Duodenal mucosa (tissue), 2 donors: ENCODE results near the gene PRSS27.

Experiments
- H3K27ac ChIP-seq: one replicate; pipeline ENCODE4 v1.7.0; 2013; ENCODE audit warnings: low read depth, low read length
- H3K27me3 ChIP-seq, 2 donors: one replicate each; pipeline ENCODE4 v1.7.0; 2013; ENCODE audit warnings: low read length in 2 of 2, control low read depth in 1 of 2; ENCODE audit not compliant: insufficient read depth in 2 of 2, control insufficient read depth in 1 of 2
- H3K36me3 ChIP-seq, 2 donors: one replicate each; pipeline ENCODE4 v1.7.0; 2013; ENCODE audit warnings: low read length in 2 of 2, control low read depth in 1 of 2; ENCODE audit not compliant: insufficient read depth in 2 of 2, control insufficient read depth in 1 of 2
- H3K4me1 ChIP-seq, 2 donors: one replicate each; pipeline ENCODE4 v1.7.0; 2013; ENCODE audit warnings: low read length in 2 of 2, control low read depth in 1 of 2; ENCODE audit not compliant: insufficient read depth in 2 of 2, control insufficient read depth in 1 of 2
- H3K4me3 ChIP-seq, 2 donors: one replicate each; pipeline ENCODE4 v1.7.0; 2013; ENCODE audit warnings: low read length in 2 of 2, low read depth in 1 of 2
- H3K9ac ChIP-seq, 2 donors: one replicate each; pipeline ENCODE4 v1.7.0; 2013; ENCODE audit warnings: low read length in 2 of 2, low read depth in 1 of 2
- H3K9me3 ChIP-seq, 2 donors: one replicate each; pipeline ENCODE4 v1.7.0; 2013; ENCODE audit warnings: low read length in 2 of 2, control low read depth in 1 of 2; ENCODE audit not compliant: control insufficient read depth in 1 of 2

Gene PRSS27

DNA sequence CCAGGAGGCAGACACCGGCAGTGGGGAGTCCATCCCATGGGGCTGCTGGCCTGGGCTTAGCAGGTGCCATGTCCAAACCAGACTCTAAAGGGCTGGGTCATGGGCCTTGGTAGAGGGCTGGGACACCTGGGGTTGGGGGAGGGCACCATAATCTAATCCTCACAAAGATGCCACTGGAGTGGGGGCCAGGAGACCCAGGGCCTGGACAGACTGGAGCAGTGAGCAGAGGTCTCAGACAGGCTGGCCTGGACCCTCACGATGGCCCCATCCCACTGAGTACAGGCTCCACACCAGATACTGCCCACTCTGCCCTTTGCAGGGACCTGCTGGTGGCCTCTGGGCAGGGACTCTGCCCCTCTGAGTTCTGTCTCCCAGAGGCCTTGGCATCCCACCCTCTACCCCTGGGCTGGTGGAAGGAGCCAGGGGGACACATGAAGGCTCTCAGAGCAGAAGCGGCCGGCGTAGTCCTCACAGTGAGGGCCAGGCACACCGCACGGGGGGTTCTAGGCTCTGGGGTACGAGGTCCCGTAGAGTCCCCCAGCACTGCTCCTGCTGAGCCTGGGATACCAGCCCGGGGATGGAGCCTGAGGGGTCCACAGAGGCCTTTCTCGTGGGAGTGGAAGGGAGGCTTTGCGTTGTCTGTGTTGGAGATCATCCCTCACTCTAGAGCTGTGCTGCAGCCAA, 22.4 kb upstream of the PRSS27 start:
- no peaks in the 10 kb centered on the region for H3K27me3 ChIP-seq
- H3K9ac ChIP-seq: no peak overlapping the region
- H3K9me3 ChIP-seq: no peaks in the 10 kb centered on the region
- no peak overlapping the region for H3K4me3 ChIP-seq
- no peak overlapping the region for H3K27ac ChIP-seq
- no peaks in the 10 kb centered on the region for H3K4me1 ChIP-seq
- no peaks in the 10 kb centered on the region for H3K36me3 ChIP-seq

GRCh38 chr16:2741168-2741567, 21.1 kb upstream of the PRSS27 start:
- Histone ChIP-seq H3K36me3 (no peaks in the 10 kb centered on the region), H3K9ac (no peak overlapping the region), H3K4me1 (no peaks in the 10 kb centered on the region), H3K27me3 (no peaks in the 10 kb centered on the region), H3K27ac (no peak overlapping the region), H3K4me3 (no peak overlapping the region), H3K9me3 (no peaks in the 10 kb centered on the region)

DNA sequence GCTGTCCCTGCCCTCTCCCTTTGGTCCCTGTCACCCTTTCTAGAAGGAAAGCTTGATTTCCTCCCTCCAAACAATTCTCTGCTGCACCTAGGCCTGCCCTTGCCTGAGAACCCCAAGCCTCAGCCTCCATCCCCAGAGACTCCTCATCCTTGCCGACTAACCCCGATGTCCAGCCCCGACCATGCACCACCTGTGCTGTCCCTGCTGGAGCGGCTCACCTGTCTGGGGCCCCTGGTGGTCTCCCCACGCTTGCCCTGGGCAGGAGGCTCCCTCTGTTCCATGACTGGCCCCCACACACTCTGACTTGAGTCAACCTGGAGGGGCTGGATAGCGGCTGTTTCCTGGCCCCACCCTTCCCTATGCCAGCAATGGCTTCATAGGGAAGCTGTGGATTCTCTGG, 20.5 kb upstream of the PRSS27 start:
- no peaks in the 10 kb centered on the region for H3K9me3 ChIP-seq
- H3K9ac ChIP-seq: no peak overlapping the region
- H3K27ac ChIP-seq: no peak overlapping the region
- no peaks in the 10 kb centered on the region for H3K36me3 ChIP-seq
- H3K4me1 ChIP-seq: no peaks in the 10 kb centered on the region
- no peak overlapping the region for H3K4me3 ChIP-seq
- no peaks in the 10 kb centered on the region for H3K27me3 ChIP-seq

DNA sequence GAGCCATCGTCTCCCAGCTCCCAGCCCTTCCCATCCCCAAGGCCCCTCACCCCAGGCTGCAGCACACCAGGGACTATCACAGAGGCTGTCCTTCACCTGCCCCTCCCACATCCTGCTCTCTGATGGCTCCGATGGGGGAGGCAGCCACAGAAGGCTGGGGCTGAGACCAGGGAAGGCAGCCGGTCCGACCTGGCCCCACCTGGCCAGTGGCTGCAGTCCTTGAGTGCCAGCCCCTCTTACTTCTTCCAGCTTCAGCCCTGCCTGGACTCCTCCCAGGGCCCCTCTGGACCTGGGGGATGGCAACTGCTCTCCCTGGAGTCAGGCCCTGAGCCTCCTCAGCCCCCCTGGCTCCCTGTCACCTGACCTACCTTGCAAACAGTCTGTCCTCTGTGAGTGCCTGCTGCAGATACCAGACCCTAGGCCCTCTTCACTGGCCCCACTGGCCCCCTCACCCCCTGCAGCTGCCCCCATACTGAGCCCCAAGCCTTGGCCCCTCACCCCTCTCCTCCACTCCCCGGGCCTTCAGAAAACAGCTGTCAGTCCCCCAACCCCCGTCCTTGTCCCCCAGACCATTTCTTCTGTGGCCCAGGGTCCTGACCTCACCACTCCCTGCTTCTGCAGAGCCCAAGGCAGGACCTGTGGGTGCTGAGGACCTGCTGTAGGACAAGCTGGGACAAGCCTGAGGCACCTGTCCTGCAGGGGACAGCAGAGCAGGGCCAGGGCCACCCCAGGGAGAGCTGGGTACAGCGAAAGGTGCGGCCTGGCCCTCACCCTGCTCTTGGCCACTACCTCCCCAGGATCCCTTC, 19.8 kb upstream of the PRSS27 start:
- no peaks in the 10 kb centered on the region for H3K9me3 ChIP-seq
- H3K9ac ChIP-seq: no peak overlapping the region
- no peak overlapping the region for H3K4me3 ChIP-seq
- H3K36me3 ChIP-seq: no peaks in the 10 kb centered on the region
- H3K27ac ChIP-seq: no peak overlapping the region
- H3K27me3 ChIP-seq: no peaks in the 10 kb centered on the region
- no peaks in the 10 kb centered on the region for H3K4me1 ChIP-seq

GRCh38 chr16:2738615-2739014, 18.6 kb upstream of the PRSS27 start:
- no peak overlapping the region for H3K9ac ChIP-seq

GRCh38 chr16:2737895-2738418, 17.9 kb upstream of the PRSS27 start:
- Histone ChIP-seq H3K36me3 (no peaks in the 10 kb centered on the region), H3K4me1 (no peaks in the 10 kb centered on the region), H3K27me3 (no peaks in the 10 kb centered on the region), H3K9ac (no peak overlapping the region), H3K9me3 (no peaks in the 10 kb centered on the region), H3K27ac (no peak overlapping the region), H3K4me3 (no peak overlapping the region)

More at GRCh38 chr16:2738615-2739014, 18.6 kb upstream of the PRSS27 start:
- no peak overlapping the region for H3K4me3 ChIP-seq
- no peaks in the 10 kb centered on the region for H3K4me1 ChIP-seq
- no peak overlapping the region for H3K27ac ChIP-seq
- H3K27me3 ChIP-seq: no peaks in the 10 kb centered on the region
- no peaks in the 10 kb centered on the region for H3K9me3 ChIP-seq
- H3K36me3 ChIP-seq: no peaks in the 10 kb centered on the region

GRCh38 chr16:2737238-2737605, 17.2 kb upstream of the PRSS27 start:
- Histone ChIP-seq H3K4me1 (no peaks in the 10 kb centered on the region), H3K27me3 (no peaks in the 10 kb centered on the region), H3K9me3 (no peaks in the 10 kb centered on the region), H3K9ac (no peak overlapping the region), H3K4me3 (no peak overlapping the region), H3K27ac (no peak overlapping the region), H3K36me3 (no peaks in the 10 kb centered on the region)

- Histone ChIP-seq H3K27me3 (no peaks in the 10 kb centered on the region), H3K36me3 (no peaks in the 10 kb centered on the region)
These were observed 16.6 kb upstream of the PRSS27 start for GRCh38 chr16:2736476-2737237.

GRCh38 chr16:2734844-2735515, 15.0 kb upstream of the PRSS27 start:
- Histone ChIP-seq H3K9ac (no peak overlapping the region), H3K27me3 (no peaks in the 10 kb centered on the region), H3K4me1 (no peaks in the 10 kb centered on the region), H3K9me3 (no peaks in the 10 kb centered on the region), H3K27ac (no peak overlapping the region), H3K36me3 (no peaks in the 10 kb centered on the region), H3K4me3 (no peak overlapping the region)

More at GRCh38 chr16:2736476-2737237, 16.6 kb upstream of the PRSS27 start:
- no peaks in the 10 kb centered on the region for H3K9me3 ChIP-seq
- H3K4me3 ChIP-seq: no peak overlapping the region
- no peak overlapping the region for H3K27ac ChIP-seq
- no peak overlapping the region for H3K9ac ChIP-seq
- H3K4me1 ChIP-seq: no peaks in the 10 kb centered on the region
